ENCODE results near the gene DRG1. TPM values are rescaled to one million over a fixed set of nuclear protein-coding genes. Genes with fewer than 3 reads are reported as not detected.
"Not testable (repeated sequence)": the region's sequence is repeated elsewhere in the genome, so short reads cannot be mapped to it uniquely, and the experiment has no call there.

The DRG1 gene
- total RNA-seq, 1 donor from 2014 or later = 48.3 TPM

GRCh38 chr22:31440681-31441080 is 41.3 kb downstream of the DRG1 start:
- intact Hi-C loops (cut with DNase I) = no loop called here
- DNase-seq (ENCODE audit: low spot score) = no peak

DNA sequence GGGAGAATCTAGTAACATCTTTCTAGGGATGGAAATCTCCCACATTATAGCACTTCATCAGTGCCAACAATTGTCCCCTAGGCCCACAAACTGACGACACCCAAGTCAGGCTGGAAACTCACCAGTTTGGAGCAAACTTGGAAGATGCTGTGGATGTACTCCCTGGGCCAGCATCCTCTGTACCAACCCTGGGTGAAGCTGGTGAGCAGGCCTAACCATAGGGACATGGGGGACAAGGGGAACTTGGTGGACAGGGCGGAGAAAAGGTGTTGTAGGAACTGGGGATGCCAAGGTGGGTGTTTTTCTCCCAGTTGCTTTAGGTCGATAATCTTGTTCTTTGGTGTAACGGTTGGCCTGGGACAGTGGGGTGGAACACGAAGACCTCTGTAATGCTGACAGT is 42.2 kb downstream of the DRG1 start:
- DNase-seq (ENCODE audit: low spot score) = no peak
- intact Hi-C loops (cut with DNase I) = no loop called here

DNA sequence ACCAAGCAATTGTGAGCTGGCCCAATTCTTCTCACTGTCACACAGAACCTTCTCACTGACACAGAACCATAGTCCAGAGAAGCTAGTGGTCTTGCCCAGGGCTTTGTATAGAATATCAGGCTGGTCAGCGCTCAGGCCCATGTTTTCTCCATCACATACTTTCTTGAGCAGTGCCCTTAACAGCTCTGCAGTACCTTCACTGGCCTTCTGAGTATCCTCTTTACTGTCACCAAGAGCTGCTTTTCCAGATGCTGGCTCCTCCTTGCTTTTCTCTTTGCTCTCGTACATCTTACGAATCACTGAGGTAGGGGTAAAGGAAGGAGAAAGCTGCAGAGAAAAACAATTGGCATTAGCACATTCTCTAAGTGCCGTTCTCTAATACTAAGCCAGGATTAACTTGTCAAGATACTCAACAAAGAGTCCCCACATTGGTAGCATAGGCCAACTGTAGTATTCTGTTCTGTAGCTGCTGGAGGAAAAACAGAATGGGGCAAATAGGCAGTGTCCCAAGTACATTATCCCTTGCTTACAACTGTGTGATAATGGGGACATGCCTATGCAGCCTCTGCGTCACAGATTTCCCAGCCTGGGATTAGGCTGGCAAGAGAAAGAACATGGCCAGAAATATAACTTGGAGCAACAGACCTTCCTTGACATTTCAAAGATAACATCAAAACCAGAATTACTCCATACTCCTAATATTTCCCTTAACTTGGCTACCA is 43.5 kb downstream of the DRG1 start:
- no peak for DNase-seq (ENCODE audit: low spot score)
- intact Hi-C loops (cut with DNase I) = no loop called here

DNA sequence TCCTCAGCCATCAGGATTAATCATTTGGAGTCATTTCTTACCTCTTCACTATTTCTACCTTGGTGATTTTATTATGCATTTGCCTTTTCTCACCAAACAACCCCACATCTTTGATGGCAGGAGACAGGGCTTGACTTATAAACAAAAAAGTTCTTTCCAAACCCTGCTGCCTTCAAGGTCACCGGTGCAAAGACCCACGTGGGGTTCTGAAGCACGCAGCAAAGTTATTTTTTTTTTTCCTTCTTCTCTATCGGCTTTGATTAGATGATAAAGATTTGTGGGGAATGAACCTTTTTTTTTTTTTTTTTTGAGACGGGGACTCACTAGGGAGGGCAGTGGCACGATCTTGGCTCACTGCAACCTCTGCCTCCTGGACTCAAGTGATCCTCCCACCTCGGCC is 44.1 kb downstream of the DRG1 start:
- DNase-seq (ENCODE audit: low spot score) = no peak
- intact Hi-C loops (cut with DNase I) = no loop called here

DNA sequence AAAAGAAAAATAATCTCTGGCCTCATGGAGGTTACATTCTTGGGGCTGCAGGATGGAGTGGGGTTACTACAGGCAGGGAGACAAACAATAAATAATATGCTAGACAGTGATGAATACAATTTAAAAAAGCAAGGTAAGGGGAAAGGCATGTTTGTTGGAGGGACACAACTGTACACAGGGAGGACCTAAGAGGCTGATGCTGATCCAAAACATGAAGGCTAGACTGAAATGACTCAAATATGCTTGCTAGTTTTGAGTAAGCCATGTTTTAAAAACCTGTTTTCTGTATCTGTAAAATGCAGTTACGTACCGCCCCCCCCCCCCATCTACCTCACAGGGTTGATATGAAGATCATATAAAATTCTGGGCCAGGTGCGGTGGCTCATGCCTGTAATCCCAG is 46.2 kb downstream of the DRG1 start:
- DNase-seq (ENCODE audit: low spot score) = no peak
- intact Hi-C loops (cut with DNase I) = no loop called here

DNA sequence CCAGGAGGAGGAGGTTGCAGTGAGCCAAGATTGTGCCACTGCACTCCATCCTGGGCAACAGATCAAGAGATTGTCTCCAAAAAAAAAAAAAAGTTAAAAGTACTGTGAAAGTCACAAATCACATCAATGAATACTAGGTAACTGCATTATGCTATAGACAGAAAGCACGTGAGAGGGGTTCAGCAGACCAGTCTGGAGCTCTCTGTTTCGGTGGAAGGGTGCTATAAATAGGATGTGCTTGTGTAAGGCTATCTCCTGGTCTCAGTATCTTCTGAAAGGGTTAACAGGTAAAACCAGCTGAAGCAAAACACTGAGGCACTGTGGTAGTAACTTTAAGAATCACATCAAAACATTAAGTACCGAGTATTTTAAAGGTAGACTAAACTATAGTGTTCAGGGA is 46.8 kb downstream of the DRG1 start:
- DNase-seq (ENCODE audit: low spot score) = no peak
- intact Hi-C loops (cut with DNase I) = no loop called here

GRCh38 chr22:31446767-31447166 is 47.4 kb downstream of the DRG1 start:
- intact Hi-C loops (cut with DNase I) = no loop called here
- no peak for DNase-seq (ENCODE audit: low spot score)

DNA sequence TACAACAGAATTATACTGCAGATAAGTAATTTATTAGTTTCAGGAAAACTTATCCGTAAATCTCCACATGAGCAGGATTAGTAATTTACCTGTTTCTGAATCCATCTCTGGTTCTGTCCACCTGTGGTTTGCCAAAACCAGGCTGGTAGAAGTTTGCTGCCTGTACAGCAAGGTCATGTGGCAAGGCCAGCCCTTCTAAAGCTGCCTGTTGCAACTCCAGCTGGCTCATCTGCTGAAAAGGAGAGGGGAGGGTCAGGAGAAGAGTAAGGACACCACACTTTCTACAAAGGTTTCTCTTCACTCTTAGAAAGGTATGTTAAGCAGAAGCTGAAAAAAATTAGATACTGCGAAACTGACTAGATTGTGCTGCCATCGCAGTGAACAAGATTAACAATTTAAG is 47.9 kb downstream of the DRG1 start:
- DNase-seq (ENCODE audit: low spot score) = no peak
- intact Hi-C loops (cut with DNase I) = no loop called here

GRCh38 chr22:31448382-31448781 is 49.0 kb downstream of the DRG1 start:
- intact Hi-C loops (cut with DNase I) = no loop called here

DNA sequence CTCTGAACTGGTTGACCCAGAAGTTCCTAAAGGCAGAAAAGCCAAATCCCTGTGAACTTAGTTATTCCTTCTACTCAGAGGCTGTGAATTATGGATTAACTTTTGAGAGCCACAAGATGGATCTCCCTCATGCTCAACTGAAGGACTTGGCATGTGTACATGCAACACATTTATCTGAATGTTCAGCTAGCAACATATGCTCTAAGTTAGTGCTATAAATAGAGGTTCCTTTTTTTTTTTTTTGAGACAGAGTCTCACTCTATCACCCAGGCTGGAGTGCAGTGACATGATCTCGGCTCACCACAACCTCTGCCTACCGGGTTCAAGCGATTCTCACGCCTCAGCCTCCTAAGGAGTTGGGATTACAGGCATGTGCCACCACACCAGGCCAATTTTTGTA is 50.1 kb downstream of the DRG1 start:
- no peak for DNase-seq (ENCODE audit: low spot score)

More at GRCh38 chr22:31448382-31448781, 49.0 kb downstream of the DRG1 start:
- DNase-seq (ENCODE audit: low spot score) = no peak

GRCh38 chr22:31451709-31452571 is 52.5 kb downstream of the DRG1 start:
- no peak for DNase-seq (ENCODE audit: low spot score)
- intact Hi-C loops (cut with DNase I) = no loop called here

More for the DNA sequence above, 50.1 kb downstream of the DRG1 start:
- intact Hi-C loops (cut with DNase I) = no loop called here

GRCh38 chr22:31461699-31462098 is 62.3 kb downstream of the DRG1 start:
- intact Hi-C loops (cut with DNase I) = no loop called here
- DNase-seq (ENCODE audit: low spot score) = no peak

- intact Hi-C loops (cut with DNase I) = no loop called here
- no peak for DNase-seq (ENCODE audit: low spot score)
These were observed 65.9 kb downstream of the DRG1 start for GRCh38 chr22:31465307-31465706.

GRCh38 chr22:31474743-31475142 is 75.3 kb downstream of the DRG1 start:
- no peak for DNase-seq (ENCODE audit: low spot score)

DNA sequence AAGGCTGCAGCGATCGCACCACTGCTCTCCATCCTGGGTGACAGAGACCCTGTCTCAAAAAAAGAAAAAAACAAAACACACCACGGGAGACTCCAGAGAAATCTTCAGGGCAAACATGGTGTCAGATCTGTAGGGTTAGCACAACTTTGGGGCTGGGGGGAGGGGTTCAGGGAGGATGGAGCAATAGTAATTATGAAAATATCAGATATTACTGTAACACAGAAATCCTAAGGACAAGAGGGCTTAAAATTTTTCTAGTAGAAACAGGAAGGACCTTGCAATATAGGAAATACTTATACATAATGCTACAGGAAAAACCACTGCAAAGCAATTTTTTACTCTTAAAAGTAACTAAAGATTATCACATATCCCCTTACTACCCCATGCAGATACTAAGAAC is 76.4 kb downstream of the DRG1 start:
- DNase-seq (ENCODE audit: low spot score) = no peak
- intact Hi-C loops (cut with DNase I) = no loop called here

More at GRCh38 chr22:31474743-31475142, 75.3 kb downstream of the DRG1 start:
- intact Hi-C loops (cut with DNase I) = no loop called here

DNA sequence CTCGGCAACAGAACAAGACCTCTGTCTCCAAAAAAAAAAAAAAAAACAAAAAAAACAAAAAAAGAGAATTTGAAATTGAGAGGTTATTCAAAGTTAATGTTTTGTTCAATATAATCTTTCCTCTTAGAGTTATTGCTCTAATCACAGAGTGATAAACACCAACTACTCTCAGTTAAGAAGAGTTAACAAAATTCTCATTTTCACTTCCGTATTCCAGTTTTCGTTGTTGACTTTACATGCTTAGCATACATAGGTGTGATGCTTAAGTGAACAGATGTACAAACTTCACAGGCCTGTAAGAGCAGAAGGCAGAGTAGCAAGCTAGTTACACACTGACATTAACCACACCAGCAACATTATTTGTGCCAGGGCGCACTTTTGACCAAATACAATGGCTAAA is 77.9 kb downstream of the DRG1 start:
- intact Hi-C loops (cut with DNase I) = no loop called here
- DNase-seq (ENCODE audit: low spot score) = no peak

GRCh38 chr22:31481129-31481528 is 81.7 kb downstream of the DRG1 start:
- intact Hi-C loops (cut with DNase I) = no loop called here
- DNase-seq (ENCODE audit: low spot score) = no peak

- DNase-seq (ENCODE audit: low spot score); intact Hi-C loops (cut with DNase I): not testable (repeated sequence)
These were observed 83.1 kb downstream of the DRG1 start for GRCh38 chr22:31482470-31482869.
